HG03045 (cell line): ENCODE data around the gene RALB.
"Not testable (repeated sequence)": the region's sequence is repeated elsewhere in the genome, so short reads cannot be mapped to it uniquely, and the experiment has no call there.

Experiments used
- ATAC-seq: cut with Tn5 transposase; IDR thresholded peaks from one replicate; pipeline ENCODE4 v1.9.1; 2021; ENCODE audit warnings: mild to moderate bottlenecking, moderate library complexity; ENCODE audit not compliant: unreplicated experiment

RALB gene

DNA sequence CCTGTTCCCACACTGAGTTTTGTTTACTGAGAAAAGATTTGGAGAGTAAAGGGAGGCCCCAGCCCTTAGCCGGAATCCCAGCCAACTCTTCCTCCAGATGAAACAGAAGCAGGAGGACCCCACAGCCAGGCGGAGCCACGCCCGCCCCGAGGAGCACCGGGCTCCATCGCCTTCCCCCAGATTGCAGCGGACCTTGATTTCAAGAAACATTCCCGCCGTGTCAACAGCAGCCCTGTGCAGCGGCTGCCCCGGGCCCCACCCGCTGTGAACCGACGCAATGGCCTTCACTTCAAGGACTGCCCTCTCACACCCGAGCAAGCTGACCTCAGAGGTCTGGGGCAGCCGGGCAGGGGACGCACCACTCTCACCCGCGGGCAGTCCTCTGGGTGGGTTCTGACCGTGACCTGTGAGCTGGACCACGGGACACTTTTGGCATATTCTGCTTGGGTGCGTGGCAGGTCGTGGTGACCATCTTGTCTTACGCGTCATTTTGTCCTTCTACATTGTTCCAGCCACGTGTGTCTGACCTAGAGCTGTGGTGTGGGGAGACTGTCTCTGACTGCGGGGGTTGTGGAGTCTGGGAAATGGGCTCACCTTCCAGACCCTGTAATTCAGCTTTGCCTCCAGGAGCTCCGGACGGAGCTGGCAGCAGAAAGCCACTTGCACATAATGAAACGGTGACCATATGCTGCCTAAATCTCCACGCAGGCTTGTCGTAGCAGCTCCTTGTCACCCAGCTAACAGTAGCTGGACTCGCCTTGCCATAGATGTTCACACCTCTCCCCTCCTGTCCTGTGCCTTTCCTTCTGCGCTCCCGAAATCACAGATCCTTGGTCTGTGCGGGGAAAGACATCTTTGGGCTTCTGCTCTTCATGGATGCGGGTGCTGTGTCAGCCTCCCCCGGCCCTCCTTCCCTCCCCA lies 61.3 kb downstream of the RALB start:
- ATAC-seq, result no peak

DNA sequence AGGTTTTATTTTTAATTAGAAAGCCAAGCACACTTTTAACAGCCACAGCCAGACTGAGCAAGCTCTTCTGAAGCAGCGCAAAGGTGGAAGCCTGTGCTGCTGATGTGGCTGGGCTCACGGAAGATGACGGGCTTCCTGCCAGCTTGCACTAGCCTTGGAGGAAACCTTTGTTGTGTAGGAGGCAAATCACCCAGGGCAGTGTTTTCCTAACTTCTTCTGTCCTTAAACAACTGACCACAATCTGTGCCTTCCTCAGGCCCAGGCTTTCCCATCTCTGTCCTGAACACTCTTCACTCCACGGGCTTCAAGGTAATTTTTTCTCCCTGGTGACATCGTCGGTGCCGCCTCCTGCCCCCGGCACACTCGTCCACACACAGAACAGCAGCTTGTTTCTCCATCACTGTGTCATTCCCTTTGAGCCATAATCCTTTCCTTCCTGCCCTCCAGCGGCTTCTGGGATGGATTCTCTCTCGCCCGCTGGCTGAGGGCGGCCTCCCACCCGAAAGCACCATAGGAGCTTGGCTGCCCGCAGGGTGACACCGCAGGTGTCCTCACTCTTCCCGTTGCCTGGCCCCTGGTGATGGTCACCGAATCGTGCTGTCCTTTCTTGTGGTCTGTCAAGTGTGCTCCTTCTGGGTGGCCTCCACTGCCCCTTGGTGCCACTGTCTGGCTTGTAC lies 62.2 kb downstream of the RALB start:
- ATAC-seq, result no peak

DNA sequence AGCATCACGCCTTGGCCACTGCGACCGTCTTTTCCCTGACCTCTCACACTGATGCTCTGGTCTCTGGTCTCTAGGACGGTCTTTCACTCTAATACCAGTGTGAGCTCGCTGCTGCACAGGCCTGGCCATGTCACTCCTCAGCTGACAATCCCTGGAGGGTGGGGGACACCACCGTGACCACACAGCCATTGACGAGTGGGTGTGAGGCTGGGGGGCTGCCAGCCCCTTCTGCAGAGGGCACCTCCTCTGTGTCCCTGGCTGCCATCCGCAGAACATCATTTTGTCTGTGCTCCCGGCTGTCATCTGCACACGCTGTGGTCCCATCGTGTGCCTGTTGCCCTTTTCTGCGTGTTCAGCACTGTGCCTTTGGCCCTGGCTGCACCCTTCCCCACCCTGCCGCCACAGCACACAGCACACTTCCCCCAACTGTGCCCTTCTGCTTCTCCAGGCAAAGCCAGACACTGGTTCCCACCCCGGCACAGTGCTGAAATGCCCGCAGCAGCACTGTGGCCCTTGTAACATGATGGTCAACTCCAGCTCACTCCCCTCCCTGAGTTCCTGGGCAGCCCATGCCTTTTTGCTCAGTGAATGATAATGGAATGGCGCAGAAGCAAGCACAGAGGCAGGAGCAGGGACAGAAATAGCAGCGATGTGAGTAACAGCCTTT lies 62.8 kb downstream of the RALB start:
- no peak for ATAC-seq

DNA sequence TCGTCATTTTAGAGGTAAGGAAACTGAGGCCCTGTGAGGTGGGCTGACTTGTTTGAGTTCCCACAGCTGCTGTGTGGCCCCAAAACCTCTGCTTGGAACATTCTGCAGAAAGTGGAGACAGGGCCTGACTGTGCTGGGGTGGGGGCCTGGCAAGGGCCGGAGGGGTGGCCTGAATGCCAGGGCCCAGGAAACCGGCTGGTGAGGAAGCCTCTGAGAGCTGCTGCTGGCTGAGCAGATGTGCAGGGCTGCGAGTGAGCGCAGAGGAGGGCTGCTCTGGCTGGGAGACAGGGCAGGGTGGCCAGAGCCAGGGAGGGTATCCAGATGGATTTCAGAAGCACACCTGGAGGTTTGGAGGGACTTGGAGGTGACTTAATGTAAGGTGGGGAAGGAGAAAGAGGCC lies 63.4 kb downstream of the RALB start:
- no peak for ATAC-seq

DNA sequence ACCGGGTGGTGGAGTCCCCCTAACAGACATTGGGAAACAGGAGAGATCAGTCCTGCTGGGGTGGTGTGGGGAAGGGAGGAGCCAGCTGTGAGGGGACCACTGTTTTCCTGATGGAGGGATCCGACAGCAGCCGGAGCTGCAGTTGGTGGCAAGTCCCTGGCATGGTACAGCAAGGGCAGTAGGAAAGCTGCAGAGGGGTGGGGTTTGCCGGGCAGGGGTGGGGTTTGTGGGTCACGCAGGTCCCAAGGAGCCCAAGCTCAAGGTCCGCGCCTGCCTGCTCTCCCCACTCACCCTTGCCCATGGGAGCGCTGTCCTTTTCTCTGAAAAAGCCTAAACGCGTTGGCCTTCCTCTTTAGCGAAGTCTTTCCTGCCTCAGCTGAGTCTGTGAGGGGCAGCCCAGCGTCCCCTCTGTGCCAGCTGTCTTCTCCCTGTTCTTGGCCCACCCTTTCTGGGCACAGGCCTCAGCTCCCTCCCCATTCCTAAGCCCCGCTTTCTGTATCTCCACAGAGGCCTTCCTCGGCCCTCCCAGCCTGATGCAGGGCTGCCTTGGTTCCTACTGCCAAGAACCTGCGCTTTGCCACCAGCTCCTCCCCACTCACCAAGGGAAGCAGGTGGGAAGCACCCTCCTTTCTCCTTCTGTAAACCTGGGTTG lies 64.0 kb downstream of the RALB start:
- ATAC-seq, result no peak

DNA sequence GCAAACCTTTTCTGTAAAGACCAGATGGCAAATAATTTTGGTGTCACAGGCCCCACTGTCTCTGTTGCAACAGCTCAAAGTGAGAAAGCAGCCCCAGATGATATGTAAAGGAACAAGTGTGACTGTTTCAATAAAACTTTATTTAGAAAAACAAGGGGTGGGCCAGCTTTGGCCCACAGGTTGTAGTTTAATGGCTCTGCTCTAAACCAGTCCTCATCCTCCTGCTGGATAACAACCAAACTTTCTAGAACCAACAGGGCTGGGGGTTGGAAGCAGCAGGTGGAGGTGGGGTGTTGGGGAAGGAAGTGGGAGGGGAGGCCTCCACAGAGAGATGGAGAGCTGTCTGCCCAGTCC lies 64.5 kb downstream of the RALB start:
- no peak for ATAC-seq

DNA sequence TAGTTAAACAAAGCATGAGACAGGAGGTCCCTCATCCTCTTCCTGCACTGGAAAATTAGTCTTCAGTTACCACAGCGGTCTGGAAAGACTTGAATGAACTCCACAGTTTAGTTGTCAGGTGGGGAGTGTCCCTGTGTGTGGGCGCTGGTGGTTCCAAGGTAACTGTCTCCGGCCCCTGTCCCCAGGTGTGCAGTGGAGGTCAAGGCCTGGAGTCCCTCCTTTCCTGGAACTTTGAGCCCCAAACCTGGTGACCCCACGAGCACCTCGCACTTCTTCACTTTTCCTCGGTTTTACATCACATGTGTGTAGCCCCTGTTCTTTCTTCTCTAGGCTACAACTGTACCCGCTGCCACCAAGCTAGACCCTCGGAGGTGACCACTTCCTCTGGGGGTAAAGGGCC lies 65.3 kb downstream of the RALB start:
- ATAC-seq, result no peak

DNA sequence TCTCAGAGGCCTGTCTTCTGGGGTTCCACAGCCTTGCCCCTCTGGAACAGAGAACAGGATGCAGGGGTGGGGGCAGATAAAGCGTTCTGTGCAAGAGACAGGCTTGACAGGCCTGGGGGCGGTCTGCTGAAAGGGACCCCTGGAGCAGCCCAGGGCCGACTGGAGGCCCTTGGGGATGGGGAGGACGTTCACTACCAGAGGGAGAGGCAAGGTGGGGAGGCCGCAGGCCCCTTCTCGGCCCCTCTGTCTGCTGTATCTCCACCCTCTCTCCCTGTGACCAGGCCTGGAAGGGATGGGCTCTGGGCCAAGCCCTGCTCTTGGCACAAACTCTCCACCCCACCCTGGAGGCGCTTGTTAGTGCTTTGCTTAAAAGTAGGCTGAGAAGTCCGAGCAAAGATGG lies 66.0 kb downstream of the RALB start:
- no peak for ATAC-seq

DNA sequence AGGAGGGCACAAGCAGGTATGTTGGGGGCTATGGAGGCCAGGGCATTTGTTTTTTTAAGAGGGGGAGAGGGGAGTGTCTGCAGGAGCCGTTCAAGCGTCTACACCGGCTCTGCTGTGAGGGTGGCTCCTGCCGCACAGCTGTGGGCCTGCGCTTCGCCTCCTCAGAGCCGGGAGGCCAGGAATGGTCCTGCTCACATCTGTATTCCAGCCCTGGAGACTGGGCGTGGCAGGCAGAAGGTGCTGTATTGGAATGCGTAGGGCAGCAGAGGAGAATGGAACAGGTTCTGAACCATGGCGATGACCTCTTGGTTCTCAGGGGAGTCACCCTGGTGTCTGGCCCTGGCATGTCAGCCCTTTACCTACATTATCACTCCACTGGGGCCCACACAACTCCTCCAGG lies 66.5 kb downstream of the RALB start:
- no peak for ATAC-seq

DNA sequence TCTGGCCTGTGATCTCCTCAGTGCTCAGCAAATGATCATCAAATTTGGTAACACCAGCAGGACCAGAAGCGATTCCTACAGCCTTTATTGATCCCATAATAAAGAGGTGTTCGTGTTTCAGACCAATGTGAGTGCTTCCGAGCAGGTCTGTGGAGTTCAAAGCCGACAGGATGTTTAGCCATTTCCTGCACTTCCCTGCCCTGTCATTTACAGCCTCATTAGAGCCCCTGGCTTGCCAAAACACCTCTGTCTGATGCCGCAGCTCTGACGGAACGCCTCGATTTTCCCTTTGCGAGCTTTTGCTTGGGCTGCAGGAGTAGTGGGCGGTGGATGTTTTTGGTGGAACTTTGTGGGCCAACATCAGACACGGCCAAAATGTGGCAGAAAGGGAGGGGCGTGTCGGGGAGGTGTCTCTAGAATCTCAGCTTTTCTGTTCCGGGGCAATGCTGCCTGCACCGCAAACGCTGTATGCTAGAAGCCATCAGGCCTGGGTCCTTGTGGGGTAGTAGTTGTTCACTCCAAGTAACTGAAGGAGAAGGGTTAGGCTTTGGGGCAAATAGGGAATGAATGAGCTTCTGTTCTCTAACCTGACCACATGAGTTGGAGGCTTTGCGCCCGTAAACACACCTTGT lies 67.2 kb downstream of the RALB start:
- no peak for ATAC-seq

DNA sequence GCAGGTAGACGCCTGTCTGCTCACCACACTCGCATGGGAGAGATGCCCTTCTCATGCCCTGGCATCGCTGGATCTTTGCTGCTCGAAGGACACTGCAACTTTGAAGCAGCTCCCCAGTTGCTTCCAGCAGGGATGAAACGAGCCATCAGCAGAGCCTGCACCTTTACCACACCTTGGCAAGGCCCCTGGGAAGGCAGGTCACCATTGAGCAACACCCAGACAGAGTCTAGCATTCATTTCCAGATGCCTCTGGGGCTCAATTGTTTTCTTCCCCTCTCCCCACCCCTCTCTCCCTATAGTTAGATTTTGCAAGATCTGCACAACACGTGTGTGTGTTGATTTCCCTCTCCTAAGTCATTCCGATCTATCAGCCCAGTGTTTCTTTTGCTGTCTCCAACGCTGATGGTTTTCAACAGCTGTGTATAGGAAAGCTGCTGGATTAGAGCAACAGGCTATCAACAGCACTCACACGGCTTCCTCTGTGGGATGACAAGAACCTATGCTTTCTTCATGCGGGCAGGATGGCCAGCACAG lies 67.7 kb downstream of the RALB start:
- ATAC-seq, result no peak

DNA sequence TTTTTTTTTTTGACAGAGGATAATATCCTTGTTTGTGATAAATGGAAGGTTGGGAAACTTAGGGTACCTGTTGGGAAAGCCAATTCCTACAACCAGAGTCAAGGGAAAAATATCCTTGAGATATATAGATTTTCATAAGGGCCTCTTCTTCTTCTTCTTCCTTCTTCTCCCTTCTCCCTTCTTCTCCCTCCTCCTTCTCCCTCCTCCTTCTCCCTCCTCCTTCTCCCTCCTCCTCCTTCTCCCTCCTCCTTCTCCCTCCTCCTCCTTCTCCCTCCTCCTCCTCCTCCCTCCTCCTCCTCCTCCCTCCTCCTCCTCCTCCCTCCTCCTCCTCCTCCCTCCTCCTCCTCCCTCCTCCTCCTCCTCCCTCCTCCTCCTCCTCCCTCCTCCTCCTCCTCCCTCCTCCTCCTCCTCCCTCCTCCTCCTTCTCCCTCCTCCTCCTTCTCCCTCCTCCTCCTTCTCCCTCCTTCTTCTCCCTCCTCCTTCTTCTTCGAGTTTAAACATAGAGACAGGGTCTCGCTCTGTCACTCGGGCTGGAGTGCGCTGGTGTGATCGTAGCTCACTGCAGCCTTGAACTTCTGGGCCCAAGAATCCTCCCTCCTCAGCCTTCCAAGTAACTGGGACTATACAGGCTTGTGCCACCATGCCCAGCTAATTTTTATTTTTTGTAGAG lies 68.4 kb downstream of the RALB start:
- not testable (repeated sequence) for ATAC-seq

DNA sequence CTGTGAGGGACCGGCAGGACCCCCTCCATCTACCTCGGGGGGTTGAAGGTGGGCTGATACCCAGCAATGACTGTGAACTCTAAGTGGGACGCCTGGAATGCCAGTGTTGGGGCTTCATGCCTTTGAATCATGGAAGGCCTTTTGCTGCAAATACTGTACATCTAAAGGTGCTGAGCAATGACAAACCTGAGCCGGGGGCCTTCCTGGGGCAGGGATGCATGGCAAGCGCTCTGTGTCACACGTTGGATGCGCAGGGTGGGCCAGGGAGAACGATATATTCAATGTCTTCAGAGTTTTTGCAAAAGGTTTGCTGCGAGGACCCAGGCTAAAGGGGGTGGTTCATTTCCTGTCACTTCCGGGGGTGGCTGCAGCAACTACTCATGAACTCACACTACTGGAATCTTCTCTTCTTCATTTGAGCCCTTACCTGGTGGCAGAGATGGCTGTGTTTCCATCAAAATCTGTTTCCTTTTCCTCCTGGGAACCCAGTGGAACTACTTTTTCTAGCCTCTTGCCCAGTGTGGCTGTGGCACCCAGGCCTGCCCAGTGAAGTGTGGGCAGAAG lies 69.2 kb downstream of the RALB start:
- ATAC-seq, result no peak

DNA sequence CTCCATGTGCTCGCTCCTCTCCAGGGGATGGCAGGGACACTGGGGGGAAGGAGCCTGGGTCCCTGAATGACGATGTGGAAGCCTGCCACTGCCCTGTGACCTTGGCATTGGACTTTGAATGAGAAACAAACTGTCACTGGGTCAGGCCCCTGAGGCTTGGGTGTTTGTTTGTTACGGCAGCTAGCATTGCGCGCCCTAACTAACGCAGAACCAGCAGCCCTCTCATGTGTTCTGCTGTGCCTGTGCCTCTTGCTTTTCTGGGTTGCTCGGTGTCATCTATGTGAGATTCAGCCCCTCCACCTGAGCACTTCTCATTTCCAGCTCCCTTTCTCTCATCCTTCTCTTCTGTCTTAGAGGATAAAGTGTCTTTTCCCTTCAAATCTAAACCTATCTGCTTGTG lies 69.7 kb downstream of the RALB start:
- no peak for ATAC-seq

DNA sequence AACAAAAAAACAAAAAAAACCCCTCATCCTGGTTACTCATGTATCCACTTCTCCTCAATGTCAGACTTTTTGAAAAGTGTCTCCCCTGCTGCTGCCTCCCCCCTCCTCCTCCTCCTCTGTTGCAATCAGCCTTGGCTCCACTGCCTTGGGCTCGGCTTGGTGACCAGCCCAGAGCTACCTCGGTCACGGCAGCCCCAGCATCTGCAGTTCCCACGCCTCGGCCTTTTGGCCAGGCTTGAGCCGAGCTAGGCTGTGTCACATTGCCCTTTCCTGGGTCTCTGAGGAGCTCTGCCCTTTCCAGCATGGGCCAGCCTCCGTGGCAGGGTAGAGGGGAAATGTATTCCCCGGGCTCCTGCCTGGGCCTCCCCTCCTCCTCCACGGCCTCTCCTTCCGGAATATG lies 70.6 kb downstream of the RALB start:
- ATAC-seq, result no peak

DNA sequence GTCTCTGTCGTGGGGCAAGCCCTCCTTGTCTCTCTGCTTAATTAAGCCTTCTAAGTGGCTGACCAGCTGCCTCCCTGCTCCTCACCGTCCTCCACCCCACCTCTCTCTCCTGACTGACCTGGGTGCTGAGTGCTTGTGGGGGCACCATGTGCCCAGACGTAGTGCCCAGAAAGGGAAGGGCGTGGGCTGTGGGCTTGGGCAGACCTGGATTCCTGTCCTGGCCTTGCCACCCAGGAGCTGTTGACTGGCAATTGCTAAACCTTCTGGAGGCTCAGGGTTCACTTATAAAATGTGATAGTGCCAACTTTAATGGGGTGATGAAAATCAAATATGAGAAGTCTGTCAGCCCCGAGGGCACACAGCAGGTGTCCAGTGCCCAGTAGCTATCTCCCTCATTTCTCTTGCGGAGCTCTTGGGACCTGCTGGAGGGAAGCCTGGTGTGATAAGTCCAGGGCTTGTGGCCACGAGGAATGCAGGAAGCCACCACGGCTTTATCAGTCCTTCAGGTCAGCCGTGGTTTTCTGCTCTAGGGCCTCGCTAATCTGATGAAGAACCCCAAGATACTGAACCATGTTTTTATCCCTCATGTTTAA lies 71.3 kb downstream of the RALB start:
- no peak for ATAC-seq

DNA sequence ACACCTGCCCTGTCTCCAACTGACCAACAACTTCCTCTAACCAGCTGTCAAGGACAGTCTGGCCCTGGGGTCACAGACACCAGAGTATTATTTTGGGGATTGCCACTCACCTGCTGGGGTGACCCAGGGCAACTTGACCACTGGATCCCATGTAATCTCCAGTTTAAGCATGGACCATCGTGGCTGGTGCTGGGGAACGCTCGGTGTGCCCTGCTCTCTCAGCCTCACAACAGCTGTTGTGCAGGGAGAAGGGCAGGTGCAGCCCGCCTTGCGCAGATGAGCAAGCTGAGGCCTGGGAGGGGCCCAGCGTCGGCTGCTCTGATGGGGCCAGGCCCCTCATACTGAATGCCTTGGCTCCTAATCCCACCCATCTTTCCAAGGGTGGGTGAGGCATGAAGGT lies 72.3 kb downstream of the RALB start:
- ATAC-seq, result no peak

DNA sequence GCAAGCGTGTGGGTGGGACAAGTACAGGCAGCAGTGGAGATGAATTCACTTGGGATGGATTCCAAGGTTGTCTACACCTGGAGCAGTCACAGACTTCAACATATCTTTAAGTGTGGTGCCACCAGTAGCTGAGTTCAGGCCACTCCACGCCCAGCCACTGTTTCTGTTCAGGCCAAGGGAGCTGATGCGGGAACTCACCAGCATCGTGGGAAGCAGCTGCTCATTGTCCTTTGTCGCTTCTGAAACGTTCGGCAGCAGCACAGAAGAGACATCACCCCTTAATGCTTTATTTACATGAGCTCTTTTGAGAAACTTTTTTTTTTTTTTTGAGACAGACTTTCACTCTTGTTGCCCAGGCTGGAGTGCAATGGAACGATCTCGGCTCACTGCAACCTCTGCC lies 73.4 kb downstream of the RALB start:
- no peak for ATAC-seq
